MCF 10A (cell line): ENCODE data around the gene TUT4. TPM values are rescaled to one million over a fixed set of nuclear protein-coding genes. Genes with fewer than 3 reads are reported as not detected.

Experiments
- BruUV-seq: library from RNA; stranded (reverse); fragments of 400-500 nt; replicated peaks from 2 replicates; lab custom pipeline; 2021; lab: Mats Ljungman, UMichigan
- CTCF ChIA-PET: fragments of 300-600 bp; sonication (Branson Sonifier 250); formaldehyde crosslinking; extraction: SDS; loops from one replicate; lab custom pipeline; 2021; ENCODE audit warnings: antibody characterized with exemption, inconsistent platforms; lab: Yijun Ruan, JAX
- POLR2A ChIA-PET: fragments of 300-600, 350-650 bp; sonication (Branson Sonifier 250); formaldehyde crosslinking; extraction: SDS; loops from one replicate; lab custom pipeline; 2020; ENCODE audit warnings: antibody characterized with exemption, inconsistent platforms; lab: Yijun Ruan, JAX
- DNase-seq: peaks from one replicate; pipeline ENCODE4 v3.0.0-alpha.2; 2018; ENCODE audit not compliant: unreplicated experiment
- H3K27ac Mint-ChIP-seq: one replicate; pipeline ENCODE4 v1.8.0; 2022; ENCODE audit warnings: mild to moderate bottlenecking, low read depth, mixed read lengths; ENCODE audit not compliant: unreplicated experiment
- H3K27me3 Mint-ChIP-seq: one replicate; pipeline ENCODE4 v1.8.0; 2022; ENCODE audit warnings: mixed read lengths; ENCODE audit not compliant: insufficient read depth, unreplicated experiment
- H3K36me3 Mint-ChIP-seq: one replicate; pipeline ENCODE4 v1.8.0; 2022; ENCODE audit warnings: mild to moderate bottlenecking, moderate library complexity, mixed read lengths; ENCODE audit not compliant: insufficient read depth, unreplicated experiment
- H3K4me1 Mint-ChIP-seq: one replicate; pipeline ENCODE4 v1.8.0; 2022; ENCODE audit warnings: mixed read lengths; ENCODE audit not compliant: insufficient read depth, unreplicated experiment
- H3K4me3 Mint-ChIP-seq: one replicate; pipeline ENCODE4 v1.8.0; 2022; ENCODE audit warnings: mild to moderate bottlenecking, moderate library complexity, mixed read lengths; ENCODE audit not compliant: unreplicated experiment
- H3K9me3 Mint-ChIP-seq: one replicate; pipeline ENCODE4 v1.8.0; 2022; ENCODE audit warnings: mixed read lengths; ENCODE audit not compliant: unreplicated experiment
- CTCF ChIP-seq: fragments of 200-600 bp; IDR thresholded peaks from one replicate; pipeline ENCODE4 v1.8.0; 2022; ENCODE audit warnings: antibody characterized with exemption, mild to moderate bottlenecking; ENCODE audit not compliant: unreplicated experiment
- intact Hi-C: fragments of 100-400 bp; cut with micrococcal nuclease; formaldehyde crosslinking; loops from 2 replicates; pipeline ENCODE4 v1.14.1; 2022
- total RNA-seq: library from RNA; stranded (reverse); gene quantifications from 2 replicates; pipeline ENCODE4 v1.2.3, GENCODE V29; 2022

The TUT4 gene
- total RNA-seq, 1 experiment from 2014 or later = 90.7 TPM

- no TSS peak for BruUV-seq
- no peak overlapping the region for H3K4me3 Mint-ChIP-seq
- no peaks in the 10 kb centered on the region for H3K27me3 Mint-ChIP-seq
- peaks cover 85% of the 10 kb centered on the region for H3K36me3 Mint-ChIP-seq
- no peaks in the 10 kb centered on the region for H3K9me3 Mint-ChIP-seq
- intact Hi-C loops = no loop called here
- CTCF ChIA-PET = interaction anchor here (0.6 to 0.7 kb wide), 2 partner anchors 93 to 855 kb away, joined by 4 read pairs; no protein-coding TSS in a partner anchor
- H3K27ac Mint-ChIP-seq = peak overlapping the region; percentile 13
- no peak for DNase-seq
- POLR2A ChIA-PET = interaction anchor here (1.9 kb wide), 2 partner anchors 20 kb away, joined by 5 to 13 read pairs; partner anchors contain the start of genes ORC1 and PRPF38A
- TF ChIP-seq CTCF = no peak
- peaks cover 5% of the 10 kb centered on the region for H3K4me1 Mint-ChIP-seq
These were observed 128.1 kb downstream of the TUT4 start for GRCh38 chr1:52424813-52425212.

- intact Hi-C loops = no loop called here
- CTCF ChIA-PET = interaction anchor here (0.6 to 0.7 kb wide), 2 partner anchors 19 to 92 kb away, joined by 3 to 4 read pairs; no protein-coding TSS in a partner anchor
- Mint-ChIP-seq H3K36me3 (peaks cover 85% of the 10 kb centered on the region), H3K27me3 (no peaks in the 10 kb centered on the region), H3K9me3 (no peaks in the 10 kb centered on the region), H3K4me1 (peaks cover 5% of the 10 kb centered on the region), H3K4me3 (no peak overlapping the region), H3K27ac (peak overlapping the region; percentile 13)
- BruUV-seq = no TSS peak
- POLR2A ChIA-PET = interaction anchor here (1.9 kb wide), 2 partner anchors 19 to 21 kb away, joined by 5 to 13 read pairs; partner anchors contain the start of genes ORC1 and PRPF38A
- no peak for TF ChIP-seq CTCF
- DNase-seq = no peak
These were observed 128.7 kb downstream of the TUT4 start for GRCh38 chr1:52424231-52424636.

- H3K4me1 Mint-ChIP-seq = peaks cover 5% of the 10 kb centered on the region
- ChIA-PET CTCF (interaction anchor here (0.7 kb wide), 1 partner anchor 18 kb away, joined by 3 read pairs; no protein-coding TSS in a partner anchor), POLR2A (interaction anchor here (0.7 to 1.9 kb wide), 3 partner anchors 19 to 46 kb away, joined by 3 to 13 read pairs (median 5); partner anchors contain the start of genes ORC1 and PRPF38A)
- peaks cover 85% of the 10 kb centered on the region for H3K36me3 Mint-ChIP-seq
- TF ChIP-seq CTCF = no peak
- BruUV-seq = no TSS peak
- H3K9me3 Mint-ChIP-seq = no peaks in the 10 kb centered on the region
- no peak for DNase-seq
- H3K4me3 Mint-ChIP-seq = no peak overlapping the region
- no peak overlapping the region for H3K27ac Mint-ChIP-seq
- H3K27me3 Mint-ChIP-seq = no peaks in the 10 kb centered on the region
- intact Hi-C loops = no loop called here
These were observed 129.1 kb downstream of the TUT4 start for GRCh38 chr1:52423771-52424170.

GRCh38 chr1:52423055-52423454, 129.8 kb downstream of the TUT4 start:
- Mint-ChIP-seq H3K27ac (no peak overlapping the region), H3K36me3 (peaks cover 85% of the 10 kb centered on the region), H3K27me3 (no peaks in the 10 kb centered on the region), H3K4me1 (peaks cover 5% of the 10 kb centered on the region), H3K9me3 (no peaks in the 10 kb centered on the region), H3K4me3 (no peak overlapping the region)
- no TSS peak for BruUV-seq
- no peak for DNase-seq
- ChIA-PET POLR2A (interaction anchor here (0.7 to 1.9 kb wide), 2 partner anchors 18 to 47 kb away, joined by 3 to 13 read pairs; partner anchors contain the start of genes ORC1 and PRPF38A), CTCF (no interaction called here)
- intact Hi-C loops = no loop called here
- TF ChIP-seq CTCF = no peak
